ENCODE data around the gene CDH11. TPM values are rescaled to one million over a fixed set of nuclear protein-coding genes. Genes with fewer than 3 reads are reported as not detected.

CDH11 gene
- total and polyA plus RNA-seq, 4 donors: 0.72 to 5.3 (median 1.9) TPM

DNA sequence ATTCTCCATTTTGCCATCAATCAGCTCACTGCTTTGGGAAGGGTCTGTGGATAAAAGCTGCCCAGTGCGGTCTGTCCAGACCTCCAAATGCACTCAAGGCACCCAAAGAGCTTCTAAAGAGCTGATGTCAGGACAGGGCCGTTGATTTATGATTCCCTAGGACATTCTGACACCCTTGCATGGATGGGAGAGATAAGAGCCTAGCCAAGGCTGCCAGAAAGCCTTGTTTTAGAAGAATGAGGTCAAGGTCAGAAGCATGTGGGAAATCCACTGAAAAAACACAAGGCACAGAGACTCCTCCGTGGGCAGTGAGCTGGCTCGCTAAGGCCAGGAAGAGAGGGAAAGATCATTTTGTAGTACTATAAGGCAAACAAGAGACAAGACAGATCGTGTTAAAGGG lies 214.0 kb downstream of the CDH11 start:
- Histone ChIP-seq H3K4me3 (ENCODE audit: low read depth in 1 of 3, low read length in 3 of 3) (no peak overlapping the region), H3K36me3 (ENCODE audit: control insufficient read depth in 4 of 4, insufficient read depth in 3 of 4, low read depth in 1 of 4, low read length in 3 of 4) (no peaks in the 10 kb centered on the region), H3K27me3 (ENCODE audit: control insufficient read depth in 4 of 4, insufficient read depth in 4 of 4, low read length in 3 of 4) (no peaks in the 10 kb centered on the region), H3K4me1 (ENCODE audit: control insufficient read depth in 4 of 4, insufficient read depth in 4 of 4, low read length in 3 of 4) (no peaks in the 10 kb centered on the region), H3K27ac (ENCODE audit: low read depth in 1 of 2, low read length in 2 of 2) (no peak overlapping the region), H3K9ac (ENCODE audit: low read depth in 1 of 2, low read length in 2 of 2) (no peak overlapping the region), H3K9me3 (ENCODE audit: control insufficient read depth in 4 of 4, low read length in 3 of 4) (no peaks in the 10 kb centered on the region)
- DNase-seq (ENCODE audit: low spot score): no peak
- TF ChIP-seq RAD21 (IDR thresholded peaks at IDR 0.05): no peak
- TF ChIP-seq EGR1 (IDR thresholded peaks at IDR 0.05; ENCODE audit: low read depth in 2 of 2): no peak
- no peak for TF ChIP-seq FOXA1 (IDR thresholded peaks at IDR 0.05)
- TF ChIP-seq TAF1 (conservative IDR thresholded peaks at IDR 0.05): no peak
- WGBS: 41% methylated on average over 5 of the region's 5 CpGs

DNA sequence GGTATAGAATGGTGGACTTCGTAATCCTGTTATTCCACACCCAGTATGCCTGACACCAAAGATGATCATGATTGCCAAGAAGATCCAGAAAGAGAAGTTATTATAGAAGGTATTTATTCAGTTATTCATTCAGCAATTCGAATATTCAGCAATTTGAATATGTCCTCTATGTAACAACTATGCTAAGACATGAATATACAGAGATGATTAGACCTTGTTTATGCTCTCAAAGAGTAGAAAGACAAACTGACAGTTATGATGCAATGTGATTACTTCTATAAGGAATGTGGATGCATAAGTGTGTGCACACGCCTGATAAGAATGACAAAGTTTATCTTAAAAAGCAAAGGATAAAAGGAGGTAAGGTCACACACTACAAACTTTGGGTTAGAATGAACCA lies 218.1 kb downstream of the CDH11 start:
- TF ChIP-seq, protein P1, sequence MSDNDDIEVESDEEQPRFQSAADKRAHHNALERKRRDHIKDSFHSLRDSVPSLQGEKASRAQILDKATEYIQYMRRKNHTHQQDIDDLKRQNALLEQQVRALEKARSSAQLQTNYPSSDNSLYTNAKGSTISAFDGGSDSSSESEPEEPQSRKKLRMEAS (IDR thresholded peaks at IDR 0.05): no peak
- TF ChIP-seq FOXA1 (IDR thresholded peaks at IDR 0.05) (no peak), HNF4G (IDR thresholded peaks at IDR 0.05) (no peak), TAF1 (conservative IDR thresholded peaks at IDR 0.05) (no peak), RXRA (IDR thresholded peaks at IDR 0.05) (no peak), SP1 (IDR thresholded peaks at IDR 0.05) (no peak)
- TF ChIP-seq, protein P2, sequence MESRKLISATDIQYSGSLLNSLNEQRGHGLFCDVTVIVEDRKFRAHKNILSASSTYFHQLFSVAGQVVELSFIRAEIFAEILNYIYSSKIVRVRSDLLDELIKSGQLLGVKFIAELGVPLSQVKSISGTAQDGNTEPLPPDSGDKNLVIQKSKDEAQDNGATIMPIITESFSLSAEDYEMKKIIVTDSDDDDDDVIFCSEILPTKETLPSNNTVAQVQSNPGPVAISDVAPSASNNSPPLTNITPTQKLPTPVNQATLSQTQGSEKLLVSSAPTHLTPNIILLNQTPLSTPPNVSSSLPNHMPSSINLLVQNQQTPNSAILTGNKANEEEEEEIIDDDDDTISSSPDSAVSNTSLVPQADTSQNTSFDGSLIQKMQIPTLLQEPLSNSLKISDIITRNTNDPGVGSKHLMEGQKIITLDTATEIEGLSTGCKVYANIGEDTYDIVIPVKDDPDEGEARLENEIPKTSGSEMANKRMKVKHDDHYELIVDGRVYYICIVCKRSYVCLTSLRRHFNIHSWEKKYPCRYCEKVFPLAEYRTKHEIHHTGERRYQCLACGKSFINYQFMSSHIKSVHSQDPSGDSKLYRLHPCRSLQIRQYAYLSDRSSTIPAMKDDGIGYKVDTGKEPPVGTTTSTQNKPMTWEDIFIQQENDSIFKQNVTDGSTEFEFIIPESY (IDR thresholded peaks at IDR 0.05): no peak
- TF ChIP-seq, protein P3, sequence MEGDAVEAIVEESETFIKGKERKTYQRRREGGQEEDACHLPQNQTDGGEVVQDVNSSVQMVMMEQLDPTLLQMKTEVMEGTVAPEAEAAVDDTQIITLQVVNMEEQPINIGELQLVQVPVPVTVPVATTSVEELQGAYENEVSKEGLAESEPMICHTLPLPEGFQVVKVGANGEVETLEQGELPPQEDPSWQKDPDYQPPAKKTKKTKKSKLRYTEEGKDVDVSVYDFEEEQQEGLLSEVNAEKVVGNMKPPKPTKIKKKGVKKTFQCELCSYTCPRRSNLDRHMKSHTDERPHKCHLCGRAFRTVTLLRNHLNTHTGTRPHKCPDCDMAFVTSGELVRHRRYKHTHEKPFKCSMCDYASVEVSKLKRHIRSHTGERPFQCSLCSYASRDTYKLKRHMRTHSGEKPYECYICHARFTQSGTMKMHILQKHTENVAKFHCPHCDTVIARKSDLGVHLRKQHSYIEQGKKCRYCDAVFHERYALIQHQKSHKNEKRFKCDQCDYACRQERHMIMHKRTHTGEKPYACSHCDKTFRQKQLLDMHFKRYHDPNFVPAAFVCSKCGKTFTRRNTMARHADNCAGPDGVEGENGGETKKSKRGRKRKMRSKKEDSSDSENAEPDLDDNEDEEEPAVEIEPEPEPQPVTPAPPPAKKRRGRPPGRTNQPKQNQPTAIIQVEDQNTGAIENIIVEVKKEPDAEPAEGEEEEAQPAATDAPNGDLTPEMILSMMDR (IDR thresholded peaks at IDR 0.05; ENCODE audit: low read depth, low read length, missing input control): no peak
- WGBS: 64% methylated on average over 3 of the region's 3 CpGs
- no peak overlapping the region for H3K27ac ChIP-seq (ENCODE audit: low read depth in 1 of 2, low read length in 2 of 2)

DNA sequence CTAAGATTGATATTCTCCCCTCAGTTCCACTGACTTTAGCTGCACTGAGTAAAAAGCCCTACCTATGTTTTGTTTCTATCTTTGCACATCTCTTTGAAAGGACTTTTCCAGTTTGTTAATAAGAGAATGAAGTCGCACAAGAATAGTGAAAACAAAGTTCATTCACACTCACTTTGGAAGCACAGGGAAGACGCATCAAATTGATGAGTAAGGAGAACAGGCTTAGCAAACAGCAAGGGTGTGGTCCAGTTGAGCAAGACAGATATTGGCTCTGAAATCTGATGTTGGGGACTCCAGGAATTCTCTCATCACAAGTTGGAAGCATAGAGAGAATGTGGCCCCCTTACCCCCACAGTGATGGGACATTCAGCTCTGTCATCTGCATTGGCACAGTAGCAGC lies 221.3 kb downstream of the CDH11 start:
- 63% methylated on average over 2 of the region's 2 CpGs for WGBS
- Histone ChIP-seq H3K27me3 (ENCODE audit: control insufficient read depth in 4 of 4, insufficient read depth in 4 of 4, low read length in 3 of 4) (no peaks in the 10 kb centered on the region), H3K9ac (ENCODE audit: low read depth in 1 of 2, low read length in 2 of 2) (no peak overlapping the region), H3K27ac (ENCODE audit: low read depth in 1 of 2, low read length in 2 of 2) (no peak overlapping the region), H3K4me3 (ENCODE audit: low read depth in 1 of 3, low read length in 3 of 3) (no peak overlapping the region), H3K36me3 (ENCODE audit: control insufficient read depth in 4 of 4, insufficient read depth in 3 of 4, low read depth in 1 of 4, low read length in 3 of 4) (no peaks in the 10 kb centered on the region), H3K9me3 (ENCODE audit: control insufficient read depth in 4 of 4, low read length in 3 of 4) (no peaks in the 10 kb centered on the region), H3K4me1 (ENCODE audit: control insufficient read depth in 4 of 4, insufficient read depth in 4 of 4, low read length in 3 of 4) (no peaks in the 10 kb centered on the region)
- TF ChIP-seq, protein P4, sequence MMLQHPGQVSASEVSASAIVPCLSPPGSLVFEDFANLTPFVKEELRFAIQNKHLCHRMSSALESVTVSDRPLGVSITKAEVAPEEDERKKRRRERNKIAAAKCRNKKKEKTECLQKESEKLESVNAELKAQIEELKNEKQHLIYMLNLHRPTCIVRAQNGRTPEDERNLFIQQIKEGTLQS (IDR thresholded peaks at IDR 0.05): no peak
- TF ChIP-seq FOXA1 (IDR thresholded peaks at IDR 0.05) (no peak), YY1 (IDR thresholded peaks at IDR 0.05) (no peak), HNF4A (conservative IDR thresholded peaks at IDR 0.05) (no peak), NR2F2 (IDR thresholded peaks at IDR 0.05) (no peak), TAF1 (conservative IDR thresholded peaks at IDR 0.05) (no peak)
- TF ChIP-seq, protein P5, sequence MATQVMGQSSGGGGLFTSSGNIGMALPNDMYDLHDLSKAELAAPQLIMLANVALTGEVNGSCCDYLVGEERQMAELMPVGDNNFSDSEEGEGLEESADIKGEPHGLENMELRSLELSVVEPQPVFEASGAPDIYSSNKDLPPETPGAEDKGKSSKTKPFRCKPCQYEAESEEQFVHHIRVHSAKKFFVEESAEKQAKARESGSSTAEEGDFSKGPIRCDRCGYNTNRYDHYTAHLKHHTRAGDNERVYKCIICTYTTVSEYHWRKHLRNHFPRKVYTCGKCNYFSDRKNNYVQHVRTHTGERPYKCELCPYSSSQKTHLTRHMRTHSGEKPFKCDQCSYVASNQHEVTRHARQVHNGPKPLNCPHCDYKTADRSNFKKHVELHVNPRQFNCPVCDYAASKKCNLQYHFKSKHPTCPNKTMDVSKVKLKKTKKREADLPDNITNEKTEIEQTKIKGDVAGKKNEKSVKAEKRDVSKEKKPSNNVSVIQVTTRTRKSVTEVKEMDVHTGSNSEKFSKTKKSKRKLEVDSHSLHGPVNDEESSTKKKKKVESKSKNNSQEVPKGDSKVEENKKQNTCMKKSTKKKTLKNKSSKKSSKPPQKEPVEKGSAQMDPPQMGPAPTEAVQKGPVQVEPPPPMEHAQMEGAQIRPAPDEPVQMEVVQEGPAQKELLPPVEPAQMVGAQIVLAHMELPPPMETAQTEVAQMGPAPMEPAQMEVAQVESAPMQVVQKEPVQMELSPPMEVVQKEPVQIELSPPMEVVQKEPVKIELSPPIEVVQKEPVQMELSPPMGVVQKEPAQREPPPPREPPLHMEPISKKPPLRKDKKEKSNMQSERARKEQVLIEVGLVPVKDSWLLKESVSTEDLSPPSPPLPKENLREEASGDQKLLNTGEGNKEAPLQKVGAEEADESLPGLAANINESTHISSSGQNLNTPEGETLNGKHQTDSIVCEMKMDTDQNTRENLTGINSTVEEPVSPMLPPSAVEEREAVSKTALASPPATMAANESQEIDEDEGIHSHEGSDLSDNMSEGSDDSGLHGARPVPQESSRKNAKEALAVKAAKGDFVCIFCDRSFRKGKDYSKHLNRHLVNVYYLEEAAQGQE (IDR thresholded peaks at IDR 0.05): no peak
- TF ChIP-seq, protein P3 (IDR thresholded peaks at IDR 0.05; ENCODE audit: low read depth, low read length, missing input control): no peak
- TF ChIP-seq, protein P1 (IDR thresholded peaks at IDR 0.05): no peak
- no peak for DNase-seq (ENCODE audit: low spot score)

More for the DNA sequence above, 218.1 kb downstream of the CDH11 start:
- no peak for DNase-seq (ENCODE audit: low spot score)
- Histone ChIP-seq H3K4me3 (ENCODE audit: low read depth in 1 of 3, low read length in 3 of 3) (no peak overlapping the region), H3K27me3 (ENCODE audit: control insufficient read depth in 4 of 4, insufficient read depth in 4 of 4, low read length in 3 of 4) (no peaks in the 10 kb centered on the region), H3K9me3 (ENCODE audit: control insufficient read depth in 4 of 4, low read length in 3 of 4) (no peaks in the 10 kb centered on the region), H3K36me3 (ENCODE audit: control insufficient read depth in 4 of 4, insufficient read depth in 3 of 4, low read depth in 1 of 4, low read length in 3 of 4) (no peaks in the 10 kb centered on the region), H3K9ac (ENCODE audit: low read depth in 1 of 2, low read length in 2 of 2) (no peak overlapping the region), H3K4me1 (ENCODE audit: control insufficient read depth in 4 of 4, insufficient read depth in 4 of 4, low read length in 3 of 4) (no peaks in the 10 kb centered on the region)

All from liver (tissue), 9 donors.